Astrocyte (in vitro differentiated cells and primary cell): ENCODE measurements around the gene SLC25A3.

Source experiments
- CTCF ChIP-seq: IDR thresholded peaks from 2 replicates; pipeline ENCODE4 v1.5.1; 2011; ENCODE audit warnings: low read depth, mild to moderate bottlenecking, inconsistent platforms, low read length, moderate library complexity; ENCODE audit not compliant: insufficient read depth
- EZH2 ChIP-seq: IDR thresholded peaks from 2 replicates; pipeline ENCODE4 v1.6.1; 2012; ENCODE audit warnings: mild to moderate bottlenecking, low read length, inconsistent platforms; ENCODE audit not compliant: insufficient read depth

GRCh38 chr12:98574110-98574509, 19.4 kb upstream of the SLC25A3 start:
- TF ChIP-seq CTCF (no peak), EZH2 (no peak)
